PC-3 (cell line): ENCODE results near the gene GPANK1. TPM values are rescaled to one million over a fixed set of nuclear protein-coding genes. Genes with fewer than 3 reads are reported as not detected.

Experiments used
- ATAC-seq: fragments of 200-7000 bp; cut with Tn5 transposase; 2 replicates; pipeline ENCODE4 v1.9.1; 2020; ENCODE audit warnings: mild to moderate bottlenecking, moderate library complexity
- BruUV-seq: library from RNA; stranded (reverse); fragments of 400-500 nt; replicated peaks from 2 replicates; lab custom pipeline; 2021; lab: Mats Ljungman, UMichigan
- CTCF ChIA-PET: fragments of 300-600 bp; sonication (Branson Sonifier 250); formaldehyde crosslinking; loops from one replicate; lab custom pipeline; 2022; ENCODE audit warnings: antibody characterized with exemption; lab: Charles Lee
- POLR2A ChIA-PET: fragments of 300-600 bp; sonication (Branson Sonifier 250); formaldehyde crosslinking; loops from one replicate; lab custom pipeline; 2022; ENCODE audit warnings: antibody characterized with exemption; ENCODE audit not compliant: unreplicated experiment; lab: Charles Lee
- DNase-seq: peaks from one replicate; pipeline ENCODE4 v3.0.0-alpha.2; 2015
- H2AFZ ChIP-seq: fragments of 300-600 bp; sonication (generic); 2 replicates; pipeline ENCODE4 v1.6.0; 2016; ENCODE audit warnings: antibody characterized with exemption, low read length
- H3F3A ChIP-seq: fragments of 300-600 bp; sonication (generic); one replicate; pipeline ENCODE4 v1.6.0; 2017; ENCODE audit warnings: antibody characterized with exemption, low read length, control low read depth, mild to moderate bottlenecking; ENCODE audit not compliant: unreplicated experiment
- H3K27ac ChIP-seq: fragments of 300-600 bp; sonication (generic); 2 replicates; pipeline ENCODE4 v1.5.1; 2016; ENCODE audit warnings: mild to moderate bottlenecking, low read length
- H3K27me3 ChIP-seq: fragments of 300-600 bp; sonication (generic); 2 replicates; pipeline ENCODE4 v1.6.1; 2016; ENCODE audit warnings: low read length, mixed read lengths
- H3K36me3 ChIP-seq: fragments of 300-600 bp; sonication (generic); 2 replicates; pipeline ENCODE4 v1.6.1; 2016; ENCODE audit warnings: low read depth, mixed run types, low read length, mixed read lengths
- H3K4me1 ChIP-seq: fragments of 300-600 bp; sonication (generic); 2 replicates; pipeline ENCODE4 v1.5.1; 2016; ENCODE audit warnings: low read length; ENCODE audit not compliant: insufficient read depth
- H3K4me2 ChIP-seq: fragments of 300-600 bp; sonication (generic); 2 replicates; pipeline ENCODE4 v1.6.0; 2016; ENCODE audit warnings: low read length
- H3K4me3 ChIP-seq: fragments of 300-600 bp; sonication (generic); 2 replicates; pipeline ENCODE4 v1.5.1; 2016; ENCODE audit warnings: mild to moderate bottlenecking, low read length, mixed read lengths
- H3K79me2 ChIP-seq: fragments of 300-600 bp; sonication (generic); 2 replicates; pipeline ENCODE4 v1.6.1; 2017; ENCODE audit warnings: low read length, mixed read lengths
- H3K9ac ChIP-seq: fragments of 300-600 bp; sonication (generic); 2 replicates; pipeline ENCODE4 v1.6.0; 2016; ENCODE audit warnings: mild to moderate bottlenecking, low read length
- H3K9me2 ChIP-seq: fragments of 300-600 bp; sonication (generic); replicated peaks from 2 replicates; pipeline ENCODE4 v1.6.1; 2016; ENCODE audit warnings: mixed run types, low read length, mixed read lengths
- H3K9me3 ChIP-seq: fragments of 300-600 bp; sonication (generic); 2 replicates; pipeline ENCODE4 v1.6.1; 2016; ENCODE audit warnings: low read length, mixed read lengths
- H4K20me1 ChIP-seq: fragments of 300-600 bp; sonication (generic); 2 replicates; pipeline ENCODE4 v1.6.1; 2016; ENCODE audit warnings: low read length, mixed read lengths
- CTCF ChIP-seq: fragments of 300-600 bp; sonication (generic); conservative IDR thresholded peaks from 2 replicates; pipeline ENCODE4 v1.5.1; 2017; ENCODE audit warnings: antibody characterized with exemption, low read depth, mild to moderate bottlenecking, low read length
- EZH2 ChIP-seq: fragments of 300-600 bp; sonication (generic); IDR thresholded peaks from one replicate; pipeline ENCODE4 v1.6.1; 2017; ENCODE audit warnings: antibody characterized with exemption, mild to moderate bottlenecking, low read length; ENCODE audit not compliant: unreplicated experiment
- EZH2phosphoT487 ChIP-seq: fragments of 300-600 bp; sonication (generic); IDR thresholded peaks from 2 replicates; pipeline ENCODE4 v1.6.1; 2018; ENCODE audit warnings: mild to moderate bottlenecking, antibody characterized with exemption, low read length, borderline replicate concordance
- intact Hi-C: fragments of 100-400 bp; cut with micrococcal nuclease; formaldehyde crosslinking; loops from 2 replicates; pipeline ENCODE4 v1.9.0; 2023
- total RNA-seq: library from RNA; depleted of rRNA; stranded (reverse); fragments of >200 nt; gene quantifications from 2 replicates; pipeline ENCODE4 v1.2.3, GENCODE V29; 2014

The GPANK1 gene
- total RNA-seq, 1 experiment from 2014 or later = 11.8 TPM

GRCh38 chr6:31662124-31662723 is 2.6 kb downstream of the GPANK1 start:
- H3K4me2 ChIP-seq = no peak overlapping the region
- POLR2A ChIA-PET = no interaction called here

GRCh38 chr6:31661262-31662123 is 3.3 kb downstream of the GPANK1 start:
- Histone ChIP-seq H3K9me2 (no peaks in the 10 kb centered on the region), H3F3A (no peaks in the 10 kb centered on the region), H3K9ac (peak overlapping the region; percentile 85), H3K4me2 (peak overlapping the region; percentile 99), H4K20me1 (peaks cover 4% of the 10 kb centered on the region; the same call in 1 of the 2 replicates), H3K9me3 (no peaks in the 10 kb centered on the region), H3K4me3 (peak overlapping the region; percentile 92), H3K36me3 (peaks cover 5% of the 10 kb centered on the region), H3K27me3 (no peaks in the 10 kb centered on the region), H2AFZ (peak overlapping the region; percentile 78; the same call in 1 of the 2 replicates), H3K4me1 (peaks cover 52% of the 10 kb centered on the region), H3K79me2 (peaks cover 58% of the 10 kb centered on the region), H3K27ac (no peak overlapping the region)
- intact Hi-C loops = no loop called here
- no peak for TF ChIP-seq CTCF
- no peak for TF ChIP-seq EZH2phosphoT487
- no peak for TF ChIP-seq EZH2
- ATAC-seq (no peak), DNase-seq (no peak)
- CTCF ChIA-PET = interaction anchor here (0.6 kb wide), 1 partner anchor 1177 kb away, joined by 3 read pairs; the partner anchor contains the start of gene TAP2
- BruUV-seq = no TSS peak
- POLR2A ChIA-PET = interaction anchor here (0.7 kb wide), 1 partner anchor 157 kb away, joined by 7 read pairs; no protein-coding TSS in a partner anchor

More at GRCh38 chr6:31662124-31662723, 2.6 kb downstream of the GPANK1 start:
- TF ChIP-seq EZH2 = no peak
- no peak for DNase-seq
- peaks cover 64% of the 10 kb centered on the region for H3K79me2 ChIP-seq
- BruUV-seq = no TSS peak
- H4K20me1 ChIP-seq = peaks cover 4% of the 10 kb centered on the region; the same call in 1 of the 2 replicates
- no peaks in the 10 kb centered on the region for H3F3A ChIP-seq
- H3K9me2 ChIP-seq = no peaks in the 10 kb centered on the region
- H3K27ac ChIP-seq = no peak overlapping the region
- CTCF ChIA-PET = no interaction called here
- intact Hi-C loops = no loop called here
- no peak for ATAC-seq
- H3K4me1 ChIP-seq = peaks cover 55% of the 10 kb centered on the region
- no peak overlapping the region for H3K9ac ChIP-seq
- H2AFZ ChIP-seq = no peak overlapping the region
- H3K9me3 ChIP-seq = no peaks in the 10 kb centered on the region
- peaks cover 5% of the 10 kb centered on the region for H3K36me3 ChIP-seq
- H3K4me3 ChIP-seq = no peak overlapping the region
- no peaks in the 10 kb centered on the region for H3K27me3 ChIP-seq
